ENCODE results near the gene AGK. TPM values are rescaled to one million over a fixed set of nuclear protein-coding genes. Genes with fewer than 3 reads are reported as not detected.

AGK gene
- total and polyA plus RNA-seq, 4 donors, result 7.2 to 13.6 (median 8.9) TPM

GRCh38 chr7:141617280-141617679 lies 66.1 kb downstream of the AGK start:
- peaks cover 2 to 4% (median 3%) of the 10 kb centered on the region in 4 donors for H3K36me3 ChIP-seq (ENCODE audit: control insufficient read depth in 4 of 4, insufficient read depth in 3 of 4, low read depth in 1 of 4, low read length in 3 of 4)

DNA sequence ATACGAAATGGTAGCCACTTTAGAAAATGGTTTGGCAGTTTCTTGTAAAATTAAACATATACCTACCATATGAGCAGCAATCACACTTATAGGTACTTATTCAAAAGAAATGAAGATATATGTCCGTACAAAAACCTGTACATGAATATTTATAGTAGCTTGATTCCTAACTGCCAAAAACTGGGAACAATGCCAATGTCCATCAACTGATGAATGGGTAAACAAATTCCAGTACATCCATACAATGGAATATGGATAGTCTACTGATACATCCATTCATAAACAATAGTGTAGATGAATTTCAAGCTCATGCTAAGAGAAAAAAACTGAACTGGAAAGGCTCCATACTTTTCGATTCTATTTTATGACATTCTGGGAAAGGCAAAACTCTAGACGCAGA lies 68.5 kb downstream of the AGK start:
- Histone ChIP-seq H3K4me1 (ENCODE audit: control insufficient read depth in 4 of 4, insufficient read depth in 4 of 4, low read length in 3 of 4) (no peaks in the 10 kb centered on the region), H3K27ac (ENCODE audit: low read depth in 1 of 2, low read length in 2 of 2) (no peak overlapping the region), H3K9me3 (ENCODE audit: control insufficient read depth in 4 of 4, low read length in 3 of 4) (no peaks in the 10 kb centered on the region), H3K27me3 (ENCODE audit: control insufficient read depth in 4 of 4, insufficient read depth in 4 of 4, low read length in 3 of 4) (no peaks in the 10 kb centered on the region), H3K36me3 (ENCODE audit: control insufficient read depth in 4 of 4, insufficient read depth in 3 of 4, low read depth in 1 of 4, low read length in 3 of 4) (peaks cover 0 to 10% (median 5%) of the 10 kb centered on the region in 4 donors), H3K4me3 (ENCODE audit: low read depth in 1 of 3, low read length in 3 of 3) (no peak overlapping the region), H3K9ac (ENCODE audit: low read depth in 1 of 2, low read length in 2 of 2) (no peak overlapping the region)
- TF ChIP-seq, protein P1, sequence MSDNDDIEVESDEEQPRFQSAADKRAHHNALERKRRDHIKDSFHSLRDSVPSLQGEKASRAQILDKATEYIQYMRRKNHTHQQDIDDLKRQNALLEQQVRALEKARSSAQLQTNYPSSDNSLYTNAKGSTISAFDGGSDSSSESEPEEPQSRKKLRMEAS (IDR thresholded peaks at IDR 0.05), result no peak
- TF ChIP-seq RXRA (IDR thresholded peaks at IDR 0.05) (no peak), CTCF (IDR thresholded peaks at IDR 0.05; ENCODE audit: low read depth, low read length, missing input control) (no peak), ATF3 (IDR thresholded peaks at IDR 0.05) (no peak), JUND (IDR thresholded peaks at IDR 0.05) (no peak), FOXA2 (IDR thresholded peaks at IDR 0.05) (no peak), YY1 (IDR thresholded peaks at IDR 0.05) (no peak), NR2F2 (IDR thresholded peaks at IDR 0.05) (no peak), GABPA (IDR thresholded peaks at IDR 0.05 in 1 of 2, conservative IDR thresholded peaks at IDR 0.05 in 1 of 2) (no peak), FOXA1 (IDR thresholded peaks at IDR 0.05) (no peak), TAF1 (conservative IDR thresholded peaks at IDR 0.05) (no peak)
- no peak for DNase-seq (ENCODE audit: low spot score)
- WGBS, result 96% methylated on average over 4 of the region's 4 CpGs

More at GRCh38 chr7:141617280-141617679, 66.1 kb downstream of the AGK start:
- no peak overlapping the region for H3K4me3 ChIP-seq (ENCODE audit: low read depth in 1 of 3, low read length in 3 of 3)
- no peaks in the 10 kb centered on the region for H3K27me3 ChIP-seq (ENCODE audit: control insufficient read depth in 4 of 4, insufficient read depth in 4 of 4, low read length in 3 of 4)
- TF ChIP-seq FOXA2 (IDR thresholded peaks at IDR 0.05) (no peak), YY1 (IDR thresholded peaks at IDR 0.05) (no peak)
- TF ChIP-seq, protein P1 (IDR thresholded peaks at IDR 0.05), result no peak
- H3K27ac ChIP-seq (ENCODE audit: low read depth in 1 of 2, low read length in 2 of 2), result no peak overlapping the region
- H3K9me3 ChIP-seq (ENCODE audit: control insufficient read depth in 4 of 4, low read length in 3 of 4), result no peaks in the 10 kb centered on the region
- H3K9ac ChIP-seq (ENCODE audit: low read depth in 1 of 2, low read length in 2 of 2), result no peak overlapping the region
- DNase-seq (ENCODE audit: low spot score), result no peak
- no peaks in the 10 kb centered on the region for H3K4me1 ChIP-seq (ENCODE audit: control insufficient read depth in 4 of 4, insufficient read depth in 4 of 4, low read length in 3 of 4)

GRCh38 chr7:141624763-141625162 lies 73.6 kb downstream of the AGK start:
- H3K27ac ChIP-seq (ENCODE audit: low read depth in 1 of 2, low read length in 2 of 2), result no peak overlapping the region
- no peak overlapping the region for H3K9ac ChIP-seq (ENCODE audit: low read depth in 1 of 2, low read length in 2 of 2)
- TF ChIP-seq CTCF (IDR thresholded peaks at IDR 0.05; ENCODE audit: low read depth, low read length, missing input control) (no peak), ATF3 (IDR thresholded peaks at IDR 0.05) (no peak), NR2F2 (IDR thresholded peaks at IDR 0.05) (no peak), SP1 (IDR thresholded peaks at IDR 0.05) (no peak), EGR1 (IDR thresholded peaks at IDR 0.05; ENCODE audit: low read depth in 2 of 2) (no peak), YY1 (IDR thresholded peaks at IDR 0.05) (no peak), RAD21 (IDR thresholded peaks at IDR 0.05) (no peak), GABPA (IDR thresholded peaks at IDR 0.05 in 1 of 2, conservative IDR thresholded peaks at IDR 0.05 in 1 of 2) (no peak), JUND (IDR thresholded peaks at IDR 0.05) (no peak), RXRA (IDR thresholded peaks at IDR 0.05) (no peak), FOXA2 (IDR thresholded peaks at IDR 0.05) (no peak)
- TF ChIP-seq, protein P2, sequence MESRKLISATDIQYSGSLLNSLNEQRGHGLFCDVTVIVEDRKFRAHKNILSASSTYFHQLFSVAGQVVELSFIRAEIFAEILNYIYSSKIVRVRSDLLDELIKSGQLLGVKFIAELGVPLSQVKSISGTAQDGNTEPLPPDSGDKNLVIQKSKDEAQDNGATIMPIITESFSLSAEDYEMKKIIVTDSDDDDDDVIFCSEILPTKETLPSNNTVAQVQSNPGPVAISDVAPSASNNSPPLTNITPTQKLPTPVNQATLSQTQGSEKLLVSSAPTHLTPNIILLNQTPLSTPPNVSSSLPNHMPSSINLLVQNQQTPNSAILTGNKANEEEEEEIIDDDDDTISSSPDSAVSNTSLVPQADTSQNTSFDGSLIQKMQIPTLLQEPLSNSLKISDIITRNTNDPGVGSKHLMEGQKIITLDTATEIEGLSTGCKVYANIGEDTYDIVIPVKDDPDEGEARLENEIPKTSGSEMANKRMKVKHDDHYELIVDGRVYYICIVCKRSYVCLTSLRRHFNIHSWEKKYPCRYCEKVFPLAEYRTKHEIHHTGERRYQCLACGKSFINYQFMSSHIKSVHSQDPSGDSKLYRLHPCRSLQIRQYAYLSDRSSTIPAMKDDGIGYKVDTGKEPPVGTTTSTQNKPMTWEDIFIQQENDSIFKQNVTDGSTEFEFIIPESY (IDR thresholded peaks at IDR 0.05), result no peak
- TF ChIP-seq, protein P3, sequence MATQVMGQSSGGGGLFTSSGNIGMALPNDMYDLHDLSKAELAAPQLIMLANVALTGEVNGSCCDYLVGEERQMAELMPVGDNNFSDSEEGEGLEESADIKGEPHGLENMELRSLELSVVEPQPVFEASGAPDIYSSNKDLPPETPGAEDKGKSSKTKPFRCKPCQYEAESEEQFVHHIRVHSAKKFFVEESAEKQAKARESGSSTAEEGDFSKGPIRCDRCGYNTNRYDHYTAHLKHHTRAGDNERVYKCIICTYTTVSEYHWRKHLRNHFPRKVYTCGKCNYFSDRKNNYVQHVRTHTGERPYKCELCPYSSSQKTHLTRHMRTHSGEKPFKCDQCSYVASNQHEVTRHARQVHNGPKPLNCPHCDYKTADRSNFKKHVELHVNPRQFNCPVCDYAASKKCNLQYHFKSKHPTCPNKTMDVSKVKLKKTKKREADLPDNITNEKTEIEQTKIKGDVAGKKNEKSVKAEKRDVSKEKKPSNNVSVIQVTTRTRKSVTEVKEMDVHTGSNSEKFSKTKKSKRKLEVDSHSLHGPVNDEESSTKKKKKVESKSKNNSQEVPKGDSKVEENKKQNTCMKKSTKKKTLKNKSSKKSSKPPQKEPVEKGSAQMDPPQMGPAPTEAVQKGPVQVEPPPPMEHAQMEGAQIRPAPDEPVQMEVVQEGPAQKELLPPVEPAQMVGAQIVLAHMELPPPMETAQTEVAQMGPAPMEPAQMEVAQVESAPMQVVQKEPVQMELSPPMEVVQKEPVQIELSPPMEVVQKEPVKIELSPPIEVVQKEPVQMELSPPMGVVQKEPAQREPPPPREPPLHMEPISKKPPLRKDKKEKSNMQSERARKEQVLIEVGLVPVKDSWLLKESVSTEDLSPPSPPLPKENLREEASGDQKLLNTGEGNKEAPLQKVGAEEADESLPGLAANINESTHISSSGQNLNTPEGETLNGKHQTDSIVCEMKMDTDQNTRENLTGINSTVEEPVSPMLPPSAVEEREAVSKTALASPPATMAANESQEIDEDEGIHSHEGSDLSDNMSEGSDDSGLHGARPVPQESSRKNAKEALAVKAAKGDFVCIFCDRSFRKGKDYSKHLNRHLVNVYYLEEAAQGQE (IDR thresholded peaks at IDR 0.05), result no peak
- H3K9me3 ChIP-seq (ENCODE audit: control insufficient read depth in 4 of 4, low read length in 3 of 4), result no peaks in the 10 kb centered on the region
- no peak overlapping the region for H3K4me3 ChIP-seq (ENCODE audit: low read depth in 1 of 3, low read length in 3 of 3)
- 97% methylated on average over 1 of the region's 1 CpG for WGBS
- H3K4me1 ChIP-seq (ENCODE audit: control insufficient read depth in 4 of 4, insufficient read depth in 4 of 4, low read length in 3 of 4), result no peaks in the 10 kb centered on the region
- peaks cover 0 to 10% (median 6%) of the 10 kb centered on the region in 4 donors for H3K36me3 ChIP-seq (ENCODE audit: control insufficient read depth in 4 of 4, insufficient read depth in 3 of 4, low read depth in 1 of 4, low read length in 3 of 4)
- no peak for DNase-seq (ENCODE audit: low spot score)
- H3K27me3 ChIP-seq (ENCODE audit: control insufficient read depth in 4 of 4, insufficient read depth in 4 of 4, low read length in 3 of 4), result no peaks in the 10 kb centered on the region
